ENCODE results near the gene NEUROD4. TPM values are rescaled to one million over a fixed set of nuclear protein-coding genes. Genes with fewer than 3 reads are reported as not detected.

NEUROD4 gene
- total RNA-seq, 4 donors from 2014 or later, result not detected

DNA sequence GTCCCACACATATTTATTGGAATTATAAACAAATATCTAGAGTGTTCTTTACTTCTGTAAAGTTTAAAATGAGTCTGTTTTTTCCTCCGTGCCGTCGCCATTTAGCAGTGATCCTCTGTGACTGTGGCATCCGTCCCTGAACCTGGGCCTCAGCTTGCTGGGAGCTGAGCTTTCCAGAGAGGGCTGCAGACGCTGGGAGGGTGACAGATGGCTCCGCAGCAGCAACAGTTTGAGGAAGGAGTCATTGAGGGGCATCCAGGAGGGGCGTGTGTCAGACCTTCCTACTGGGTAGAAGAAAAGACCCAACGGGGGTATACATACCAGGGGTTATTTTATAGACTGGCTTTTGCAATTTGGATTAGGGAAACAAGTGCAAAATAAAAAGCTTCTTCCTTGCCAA, 47.9 kb downstream of the NEUROD4 start:
- no peaks in the 10 kb centered on the region for H3K9me3 ChIP-seq
- H3K27me3 ChIP-seq, result no peaks in the 10 kb centered on the region
- H3K36me3 ChIP-seq, result no peaks in the 10 kb centered on the region
- no peak for ATAC-seq
- DNase-seq, result no peak
- TF ChIP-seq CTCF (IDR thresholded peaks at IDR 0.05 in 4 of 5, conservative IDR thresholded peaks at IDR 0.05 in 1 of 5) (no peak), POLR2A (IDR thresholded peaks at IDR 0.05) (no peak)
- H3K4me1 ChIP-seq, result no peaks in the 10 kb centered on the region
- in situ Hi-C loops (cut with MboI; ENCODE audit: low sequenced_read_pairs in 4 of 4), result no loop called here
- no peak overlapping the region for H3K4me3 ChIP-seq
- H3K27ac ChIP-seq, result no peak overlapping the region
- intact Hi-C loops (cut with DNase I; ENCODE audit: low total_unique reads), result no loop called here

DNA sequence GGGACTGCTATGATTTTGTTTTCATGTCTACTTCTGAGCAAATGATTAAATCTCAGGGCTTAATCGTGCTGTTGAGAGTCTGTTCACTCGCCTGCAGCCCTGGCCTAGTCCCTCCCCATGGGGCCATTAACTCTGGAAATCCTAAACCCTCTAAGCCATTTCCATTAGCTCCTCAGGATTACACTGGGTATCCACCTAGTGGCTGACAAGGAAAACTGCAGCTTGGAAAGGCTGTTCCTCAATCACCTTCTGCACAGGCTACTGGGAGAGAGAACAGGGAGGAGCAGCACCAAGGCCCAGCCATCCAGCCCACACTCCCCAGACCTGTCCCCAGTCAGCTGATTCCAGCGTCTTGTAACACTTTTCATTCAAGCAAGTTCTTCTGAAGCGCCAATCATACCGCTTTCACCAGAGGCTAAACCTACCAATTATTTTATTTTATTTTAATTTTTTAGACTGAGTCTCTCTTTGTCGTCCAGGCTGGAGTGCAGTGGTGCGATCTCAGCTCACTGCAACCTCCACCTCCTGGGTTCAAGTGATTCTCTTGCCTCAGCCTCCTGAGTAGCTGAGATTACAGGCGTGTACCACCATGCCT, 48.7 kb downstream of the NEUROD4 start:
- peak; percentile 54 to 58 for ATAC-seq
- no peak for DNase-seq
- in situ Hi-C loops (cut with MboI; ENCODE audit: low sequenced_read_pairs in 4 of 4) (no loop called here), intact Hi-C loops (cut with DNase I; ENCODE audit: low total_unique reads) (no loop called here)
- H3K27ac ChIP-seq, result no peak overlapping the region
- H3K4me3 ChIP-seq, result no peak overlapping the region
- H3K36me3 ChIP-seq, result no peaks in the 10 kb centered on the region
- no peaks in the 10 kb centered on the region for H3K27me3 ChIP-seq
- no peaks in the 10 kb centered on the region for H3K4me1 ChIP-seq
- H3K9me3 ChIP-seq, result no peaks in the 10 kb centered on the region
- peak in 3 of 5 experiments; percentile 41 to 66 (median 49) for TF ChIP-seq CTCF (IDR thresholded peaks at IDR 0.05 in 4 of 5, conservative IDR thresholded peaks at IDR 0.05 in 1 of 5)
- no peak for TF ChIP-seq POLR2A (IDR thresholded peaks at IDR 0.05)

GRCh38 chr12:55072083-55072482, 52.3 kb downstream of the NEUROD4 start:
- Histone ChIP-seq H3K9me3 (no peaks in the 10 kb centered on the region), H3K27ac (no peak overlapping the region), H3K4me1 (no peaks in the 10 kb centered on the region), H3K4me3 (no peak overlapping the region), H3K36me3 (no peaks in the 10 kb centered on the region), H3K27me3 (no peaks in the 10 kb centered on the region)
- intact Hi-C loops (cut with DNase I; ENCODE audit: low total_unique reads) (loop anchor here (10.0 kb wide), 1 partner anchor 327 kb away; no protein-coding TSS in a partner anchor), in situ Hi-C loops (cut with MboI; ENCODE audit: low sequenced_read_pairs in 4 of 4) (loop anchor here in 3 of 4 donors (5.0 kb wide), 1 partner anchor 80 kb away; no protein-coding TSS in a partner anchor)
- TF ChIP-seq CTCF (IDR thresholded peaks at IDR 0.05 in 4 of 5, conservative IDR thresholded peaks at IDR 0.05 in 1 of 5), result peak in 1 of 5 experiments; percentile 20
- TF ChIP-seq POLR2A (IDR thresholded peaks at IDR 0.05), result no peak
- no peak for DNase-seq
- ATAC-seq, result no peak

DNA sequence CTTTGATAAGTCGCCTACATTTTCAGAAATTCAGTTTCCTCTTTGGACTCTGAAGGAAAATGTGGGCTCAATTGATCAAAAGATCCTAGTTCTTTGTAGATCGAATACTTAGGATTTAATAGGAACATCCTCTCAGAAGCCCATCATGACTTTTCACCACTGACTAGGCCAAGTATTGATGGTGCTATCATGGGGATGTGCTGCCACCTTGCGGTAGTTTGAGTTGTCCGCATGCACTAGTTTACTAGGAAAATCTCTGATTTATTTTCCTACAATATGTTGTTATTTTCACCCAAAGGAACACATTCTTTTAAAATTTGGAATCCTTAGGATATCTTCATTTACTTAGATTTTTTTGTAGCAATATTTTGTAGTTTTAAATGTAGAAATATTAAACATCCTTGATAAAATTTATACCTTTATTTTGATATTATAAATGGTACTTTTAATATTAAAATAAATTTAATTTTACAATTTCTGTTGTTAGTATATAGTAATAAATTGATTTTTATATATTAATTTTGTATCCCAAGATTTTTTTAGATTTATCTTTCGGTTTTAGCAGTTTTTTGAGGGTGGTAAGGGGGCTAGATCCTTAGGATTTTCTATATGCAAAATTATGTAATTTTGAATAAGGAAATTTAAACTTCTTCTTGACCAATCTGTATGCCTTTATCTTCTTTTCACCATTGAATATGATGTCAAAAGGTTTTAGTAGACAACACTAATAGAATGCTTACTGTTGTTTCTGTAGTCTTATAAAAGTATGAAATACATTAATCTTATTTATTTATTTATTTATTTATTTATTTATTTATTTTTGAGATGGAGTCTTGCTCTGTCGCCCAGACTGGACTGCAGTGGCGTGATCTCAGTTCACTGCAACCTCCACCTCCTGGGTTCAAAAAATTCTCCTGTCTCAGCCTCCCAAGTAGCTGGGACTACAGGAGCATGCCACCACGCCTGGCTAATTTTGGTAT, 53.6 kb downstream of the NEUROD4 start:
- no peak overlapping the region for H3K4me3 ChIP-seq
- TF ChIP-seq CTCF (IDR thresholded peaks at IDR 0.05 in 4 of 5, conservative IDR thresholded peaks at IDR 0.05 in 1 of 5) (peak; percentile 63 to 88 (median 68)), POLR2A (IDR thresholded peaks at IDR 0.05) (no peak)
- ATAC-seq (peak in 1 of 2 donors; percentile 41), DNase-seq (peak; percentile 30 to 34)
- intact Hi-C loops (cut with DNase I; ENCODE audit: low total_unique reads) (loop anchor here (1.0 to 10.0 kb wide), 2 partner anchors 80 to 329 kb away; no protein-coding TSS in a partner anchor), in situ Hi-C loops (cut with MboI; ENCODE audit: low sequenced_read_pairs in 4 of 4) (loop anchor here in 3 of 4 donors (5.0 kb wide), 1 partner anchor 81 kb away; no protein-coding TSS in a partner anchor)
- no peaks in the 10 kb centered on the region for H3K27me3 ChIP-seq
- no peak overlapping the region for H3K27ac ChIP-seq
- H3K4me1 ChIP-seq, result no peaks in the 10 kb centered on the region
- H3K36me3 ChIP-seq, result no peaks in the 10 kb centered on the region
- H3K9me3 ChIP-seq, result no peaks in the 10 kb centered on the region

All from gastrocnemius medialis (tissue), 4 donors.